Breast epithelium (tissue), 3 donors: Measurements from ENCODE around the gene ZNF669.

ENCODE experiments used
- CTCF ChIP-seq, 3 donors: fragments of 450-650 bp; IDR thresholded peaks; one replicate each; pipeline ENCODE4 v1.5.1; 2016 to 2017; ENCODE audit warnings: antibody characterized with exemption in 3 of 3, mild to moderate bottlenecking in 3 of 3, moderate library complexity in 3 of 3
- POLR2A ChIP-seq: fragments of 450-650 bp; IDR thresholded peaks from one replicate; pipeline ENCODE4 v1.6.1; 2016; ENCODE audit warnings: antibody characterized with exemption, mild to moderate bottlenecking, moderate library complexity

GRCh38 chr1:247070645-247071044 lies 33.5 kb downstream of the ZNF669 start:
- TF ChIP-seq CTCF (IDR thresholded peaks at IDR 0.05), result no peak
- TF ChIP-seq POLR2A, result no peak
